Mesodermal cell (in vitro differentiated cells): ENCODE results near the gene JARID2.
A peak's percentile ranks its signal among the peaks of the same experiment; 100 is the strongest.

Experiments used
- H3K27ac ChIP-seq: 2 replicates; pipeline ENCODE4 v1.7.0; 2013; ENCODE audit warnings: mild to moderate bottlenecking, low read depth, low read length, moderate library complexity; ENCODE audit not compliant: severe bottlenecking
- H3K36me3 ChIP-seq: 2 replicates; pipeline ENCODE4 v1.7.1; 2013; ENCODE audit warnings: mild to moderate bottlenecking, low read length, moderate library complexity; ENCODE audit not compliant: control insufficient read depth, insufficient read depth
- H3K4me1 ChIP-seq: one replicate; pipeline ENCODE4 v1.7.1; 2013; ENCODE audit warnings: mild to moderate bottlenecking, low read length; ENCODE audit not compliant: insufficient read depth, control insufficient read depth, poor library complexity, severe bottlenecking
- H3K4me3 ChIP-seq: 2 replicates; pipeline ENCODE4 v1.7.0; 2013; ENCODE audit warnings: low read length, control low read depth, mild to moderate bottlenecking; ENCODE audit not compliant: insufficient read depth, poor library complexity, severe bottlenecking; ENCODE audit errors: extremely low read depth
- H3K9me3 ChIP-seq: 2 replicates; pipeline ENCODE4 v1.7.1; 2013; ENCODE audit warnings: mild to moderate bottlenecking, low read length, moderate library complexity; ENCODE audit not compliant: control insufficient read depth
- WGBS, 2 experiments: methylation state at CpG; one replicate each; pipeline ENCODE4 v1.1.5; 2013; ENCODE audit warnings: missing lambda C conversion rate in 2 of 2; ENCODE audit not compliant: insufficient coverage in 2 of 2; 5-methylcytosine and 5-hydroxymethylcytosine counted together

JARID2 gene

GRCh38 chr6:15359335-15359862 lies 113.5 kb downstream of the JARID2 start:
- Histone ChIP-seq H3K4me1 (peaks cover 29% of the 10 kb centered on the region), H3K4me3 (no peak overlapping the region)
- 83 to 87% methylated on average over 3 to 4 of the region's 11 CpGs for WGBS, 2 experiments

GRCh38 chr6:15360300-15360699 lies 114.4 kb downstream of the JARID2 start:
- Histone ChIP-seq H3K9me3 (no peaks in the 10 kb centered on the region), H3K27ac (no peak overlapping the region), H3K4me3 (no peak overlapping the region), H3K36me3 (no peaks in the 10 kb centered on the region), H3K4me1 (peaks cover 28% of the 10 kb centered on the region)
- WGBS, 2 experiments, result 90 to 95% methylated on average over 8 of the region's 9 CpGs

More at GRCh38 chr6:15359335-15359862, 113.5 kb downstream of the JARID2 start:
- no peaks in the 10 kb centered on the region for H3K36me3 ChIP-seq
- peak overlapping the region; percentile 62 for H3K27ac ChIP-seq
- no peaks in the 10 kb centered on the region for H3K9me3 ChIP-seq

GRCh38 chr6:15361197-15361596 lies 115.3 kb downstream of the JARID2 start:
- Histone ChIP-seq H3K36me3 (no peaks in the 10 kb centered on the region), H3K27ac (no peak overlapping the region), H3K9me3 (no peaks in the 10 kb centered on the region), H3K4me1 (peaks cover 28% of the 10 kb centered on the region), H3K4me3 (no peak overlapping the region)
- WGBS, 2 experiments, result 80% methylated on average over 2 of the region's 3 CpGs; no CpG with 5 or more reads in 1 of the 2 experiments

- no peak overlapping the region for H3K4me3 ChIP-seq
- H3K27ac ChIP-seq, result no peak overlapping the region
- WGBS, 2 experiments, result 74 to 85% methylated on average over 6 to 9 of the region's 9 CpGs
- no peaks in the 10 kb centered on the region for H3K9me3 ChIP-seq
- H3K4me1 ChIP-seq, result peaks cover 24% of the 10 kb centered on the region
- no peaks in the 10 kb centered on the region for H3K36me3 ChIP-seq
These were observed 116.6 kb downstream of the JARID2 start for GRCh38 chr6:15362274-15363160.

GRCh38 chr6:15363164-15363522 lies 117.3 kb downstream of the JARID2 start:
- Histone ChIP-seq H3K27ac (no peak overlapping the region), H3K4me3 (no peak overlapping the region), H3K9me3 (no peaks in the 10 kb centered on the region), H3K36me3 (no peaks in the 10 kb centered on the region), H3K4me1 (peaks cover 24% of the 10 kb centered on the region)
- WGBS, 2 experiments, result 86 to 87% methylated on average over 3 of the region's 3 CpGs

- H3K4me1 ChIP-seq, result peaks cover 20% of the 10 kb centered on the region
- peak overlapping the region; percentile 37 for H3K27ac ChIP-seq
- no peak overlapping the region for H3K4me3 ChIP-seq
- WGBS, 2 experiments, result 77 to 89% methylated on average over 5 of the region's 9 CpGs
- H3K36me3 ChIP-seq, result no peaks in the 10 kb centered on the region
- no peaks in the 10 kb centered on the region for H3K9me3 ChIP-seq
These were observed 117.9 kb downstream of the JARID2 start for GRCh38 chr6:15363523-15364400.

- WGBS, 2 experiments, result 90 to 91% methylated on average over 4 to 5 of the region's 6 CpGs
- H3K4me1 ChIP-seq, result peaks cover 14% of the 10 kb centered on the region
- no peaks in the 10 kb centered on the region for H3K9me3 ChIP-seq
- H3K4me3 ChIP-seq, result no peak overlapping the region
- no peaks in the 10 kb centered on the region for H3K36me3 ChIP-seq
- peak overlapping the region; percentile 37 for H3K27ac ChIP-seq
These were observed 118.7 kb downstream of the JARID2 start for GRCh38 chr6:15364401-15365037.

- peak overlapping the region; percentile 17 for H3K27ac ChIP-seq
- no peaks in the 10 kb centered on the region for H3K9me3 ChIP-seq
- H3K4me3 ChIP-seq, result no peak overlapping the region
- peaks cover 14% of the 10 kb centered on the region for H3K4me1 ChIP-seq
- 31 to 45% methylated on average over 11 of the region's 13 CpGs for WGBS, 2 experiments
- H3K36me3 ChIP-seq, result no peaks in the 10 kb centered on the region
These were observed 119.4 kb downstream of the JARID2 start for GRCh38 chr6:15365273-15365687.

- Histone ChIP-seq H3K4me1 (peaks cover 14% of the 10 kb centered on the region), H3K36me3 (no peaks in the 10 kb centered on the region), H3K9me3 (no peaks in the 10 kb centered on the region), H3K4me3 (no peak overlapping the region), H3K27ac (peak overlapping the region; percentile 17)
- 60% methylated on average over 1 of the region's 6 CpGs; no CpG with 5 or more reads in 1 of the 2 experiments for WGBS, 2 experiments
These were observed 120.2 kb downstream of the JARID2 start for GRCh38 chr6:15366003-15366535.

- Histone ChIP-seq H3K9me3 (no peaks in the 10 kb centered on the region), H3K27ac (no peak overlapping the region), H3K36me3 (no peaks in the 10 kb centered on the region), H3K4me1 (peaks cover 14% of the 10 kb centered on the region), H3K4me3 (no peak overlapping the region)
- 100% methylated on average over 1 of the region's 2 CpGs; no CpG with 5 or more reads in 1 of the 2 experiments for WGBS, 2 experiments
These were observed 121.0 kb downstream of the JARID2 start for GRCh38 chr6:15366879-15367278.
